Pancreas (tissue), 10 donors: ENCODE measurements around the gene TRMT112. TPM values are rescaled to one million over a fixed set of nuclear protein-coding genes. Genes with fewer than 3 reads are reported as not detected.
"Not testable (repeated sequence)": the region's sequence is repeated elsewhere in the genome, so short reads cannot be mapped to it uniquely, and the experiment has no call there.

Experiments
- ATAC-seq, 4 donors: fragments of 200-7000 bp; cut with Tn5 transposase; one replicate each; pipeline versions ENCODE4 v1.8.0 to v1.9.1; 2020; ENCODE audit warnings: mild to moderate bottlenecking in 4 of 4, moderate library complexity in 4 of 4
- DNase-seq, 6 donors: peaks; one replicate each; pipeline ENCODE4 v3.0.0-alpha.2; 2020
- FAIRE-seq: peaks from 2 replicates; lab custom pipeline; 2012; peaks lifted over from hg19 to GRCh38; lab: Jason Lieb, UNC
- H3K27ac ChIP-seq, 4 donors: fragments of 200-600 bp; sonication (generic); 1 replicate in 3 of 4; 2 replicates in 1 of 4; pipeline versions ENCODE4 v1.5.0 to v1.8.0; 2020
- H3K27me3 ChIP-seq, 4 donors: fragments of 200-600 bp; one replicate each; pipeline ENCODE4 v1.8.0; 2021
- H3K36me3 ChIP-seq, 3 donors: fragments of 200-600 bp; sonication (generic) in 1 of 3; one replicate each; pipeline versions ENCODE4 v1.5.0 to v1.8.0; 2020 to 2021
- H3K4me1 ChIP-seq, 3 donors: fragments of 200-600 bp; one replicate each; pipeline ENCODE4 v1.8.0; 2021
- H3K4me3 ChIP-seq, 4 donors: fragments of 200-600 bp; sonication (generic) in 2 of 4; one replicate each; pipeline versions ENCODE4 v1.5.0 to v1.8.0; 2020 to 2021
- H3K9me3 ChIP-seq, 4 donors: fragments of 200-600 bp; one replicate each; pipeline ENCODE4 v1.8.0; 2021
- WGBS, 2 donors: extraction: QIAGEN DNeasy Blood & Tissue Kit; methylation state at CpG; one replicate each; pipeline ENCODE4 v1.1.7; 2013; 5-methylcytosine and 5-hydroxymethylcytosine counted together
- intact Hi-C, 3 donors: fragments of 100-400 bp; cut with DNase I; formaldehyde crosslinking; loops; one replicate each; pipeline versions ENCODE4 v1.11.1 to v1.14.2; 2022
- polyA plus RNA-seq, 2 donors: library from polyadenylated mRNA; stranded (reverse); fragments of 200-250 nt; gene quantifications; one replicate each; pipeline ENCODE4 v1.2.3, GENCODE V29; 2013
- total RNA-seq, 6 donors: library from RNA; stranded (reverse); fragmentation: NEBNext Ultra II Directional in 4 of 6; extraction: Animal tissue kit (Norgen Biotek cat#: 25700) in 4 of 6; gene quantifications; one replicate each; pipeline versions ENCODE4 v1.2.1 to v1.2.4, GENCODE V29; 2021 to 2023
- TF ChIP-seq, protein P1 (sequence below), 4 donors: fragments of 200-600 bp; sonication (generic) in 3 of 4; IDR thresholded peaks; one replicate each; pipeline versions ENCODE4 v1.5.0 to v1.8.0; 2021; ENCODE audit warnings: antibody characterized with exemption in 4 of 4
- donor health status: healthy with polysubstance abuse.
- donor health status: DM: no; HTN: no; CAD: no; lungs with moderate emphysema.
- donor health status: DM: no; HTN: no; CAD: no.
- donor health status: control.
- donor health status: control.
- donor health status: Bipolar disorder and iron deficiency.
- donor health status: DM: yes; HTN: yes; CAD: no.
- donor health status: DM: no; HTN: no; CAD: no.
- donor health status: DM: no; HTN: no; CAD: no.
- donor health status: DM: yes; HTN: yes; CAD: no.

Gene TRMT112
- total and polyA plus RNA-seq, 8 donors = 53.3 to 157 (median 73.5) TPM

- 4 to 5% methylated on average over 31 to 32 of the region's 32 CpGs for WGBS, 2 donors
- Histone ChIP-seq H3K4me1 (peaks cover 7 to 10% (median 7%) of the 10 kb centered on the region in 3 donors), H3K36me3 (peaks cover 0 to 16% (median 10%) of the 10 kb centered on the region in 3 donors), H3K27me3 (no peaks in the 10 kb centered on the region), H3K9me3 (no peaks in the 10 kb centered on the region), H3K4me3 (peak overlapping the region; percentile 66 to 84 (median 74)), H3K27ac (peak overlapping the region; percentile 98 to 99 (median 99))
- ATAC-seq (peak; percentile 1 to 13 (median 5)), FAIRE-seq (no peak), DNase-seq (peak; percentile 55 to 82 (median 66))
- intact Hi-C loops = no loop called here
- TF ChIP-seq, protein P1, sequence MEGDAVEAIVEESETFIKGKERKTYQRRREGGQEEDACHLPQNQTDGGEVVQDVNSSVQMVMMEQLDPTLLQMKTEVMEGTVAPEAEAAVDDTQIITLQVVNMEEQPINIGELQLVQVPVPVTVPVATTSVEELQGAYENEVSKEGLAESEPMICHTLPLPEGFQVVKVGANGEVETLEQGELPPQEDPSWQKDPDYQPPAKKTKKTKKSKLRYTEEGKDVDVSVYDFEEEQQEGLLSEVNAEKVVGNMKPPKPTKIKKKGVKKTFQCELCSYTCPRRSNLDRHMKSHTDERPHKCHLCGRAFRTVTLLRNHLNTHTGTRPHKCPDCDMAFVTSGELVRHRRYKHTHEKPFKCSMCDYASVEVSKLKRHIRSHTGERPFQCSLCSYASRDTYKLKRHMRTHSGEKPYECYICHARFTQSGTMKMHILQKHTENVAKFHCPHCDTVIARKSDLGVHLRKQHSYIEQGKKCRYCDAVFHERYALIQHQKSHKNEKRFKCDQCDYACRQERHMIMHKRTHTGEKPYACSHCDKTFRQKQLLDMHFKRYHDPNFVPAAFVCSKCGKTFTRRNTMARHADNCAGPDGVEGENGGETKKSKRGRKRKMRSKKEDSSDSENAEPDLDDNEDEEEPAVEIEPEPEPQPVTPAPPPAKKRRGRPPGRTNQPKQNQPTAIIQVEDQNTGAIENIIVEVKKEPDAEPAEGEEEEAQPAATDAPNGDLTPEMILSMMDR (IDR thresholded peaks at IDR 0.05) = no peak
Measured at GRCh38 chr11:64316672-64317324, 561 bp downstream of the TRMT112 start.

- H3K9me3 ChIP-seq, intact Hi-C loops, ATAC-seq, H3K27me3 ChIP-seq, FAIRE-seq: not testable (repeated sequence)
- Histone ChIP-seq H3K27ac (peak overlapping the region in 2 of 4 donors; percentile 98 to 99), H3K4me1 (peaks cover 7 to 10% (median 7%) of the 10 kb centered on the region in 3 donors), H3K4me3 (peak overlapping the region in 2 of 4 donors; percentile 71 to 84), H3K36me3 (peaks cover 0 to 16% (median 10%) of the 10 kb centered on the region in 3 donors)
- 72 to 81% methylated on average over 25 of the region's 25 CpGs for WGBS, 2 donors
- DNase-seq = peak in 3 of 6 donors; percentile 37 to 72 (median 55)
Measured at GRCh38 chr11:64315667-64316526, 1.5 kb downstream of the TRMT112 start.

DNA sequence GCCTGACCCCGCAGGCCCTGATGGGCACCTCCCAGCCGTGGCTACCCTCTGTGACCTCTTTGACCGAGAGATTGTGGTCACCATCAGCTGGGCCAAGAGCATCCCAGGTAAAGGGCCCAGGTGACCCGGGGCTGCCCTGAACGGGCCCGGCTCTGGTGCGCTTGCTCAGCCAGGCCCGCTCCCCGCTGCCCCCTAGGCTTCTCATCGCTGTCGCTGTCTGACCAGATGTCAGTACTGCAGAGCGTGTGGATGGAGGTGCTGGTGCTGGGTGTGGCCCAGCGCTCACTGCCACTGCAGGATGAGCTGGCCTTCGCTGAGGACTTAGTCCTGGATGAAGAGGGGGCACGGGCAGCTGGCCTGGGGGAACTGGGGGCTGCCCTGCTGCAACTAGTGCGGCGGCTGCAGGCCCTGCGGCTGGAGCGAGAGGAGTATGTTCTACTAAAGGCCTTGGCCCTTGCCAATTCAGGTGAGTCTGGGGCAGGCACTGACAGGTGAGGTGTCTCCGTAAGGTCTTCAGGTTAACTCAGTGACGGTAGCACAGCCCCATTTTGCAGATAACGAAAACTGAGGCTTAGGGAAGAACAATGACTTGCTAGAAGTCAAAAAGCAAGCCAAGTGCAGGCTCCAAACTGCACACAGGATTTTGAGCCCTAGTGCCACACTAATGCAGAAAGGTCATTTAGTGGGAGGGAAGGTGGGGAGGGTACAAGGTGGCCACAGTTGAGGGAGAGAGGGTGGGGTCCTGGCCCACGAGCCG, 2.4 kb downstream of the TRMT112 start:
- WGBS, 2 donors = 88 to 93% methylated on average over 24 of the region's 24 CpGs
- no peaks in the 10 kb centered on the region for H3K27me3 ChIP-seq
- TF ChIP-seq, protein P1 (IDR thresholded peaks at IDR 0.05) = no peak
- H3K4me1 ChIP-seq = peaks cover 7 to 10% (median 7%) of the 10 kb centered on the region in 3 donors
- intact Hi-C loops = no loop called here
- H3K9me3 ChIP-seq = no peaks in the 10 kb centered on the region
- DNase-seq = peak in 1 of 6 donors; percentile 23
- no peak for ATAC-seq
- H3K4me3 ChIP-seq = no peak overlapping the region
- H3K27ac ChIP-seq = no peak overlapping the region
- H3K36me3 ChIP-seq = peaks cover 0 to 16% (median 10%) of the 10 kb centered on the region in 3 donors
- FAIRE-seq = no peak

DNA sequence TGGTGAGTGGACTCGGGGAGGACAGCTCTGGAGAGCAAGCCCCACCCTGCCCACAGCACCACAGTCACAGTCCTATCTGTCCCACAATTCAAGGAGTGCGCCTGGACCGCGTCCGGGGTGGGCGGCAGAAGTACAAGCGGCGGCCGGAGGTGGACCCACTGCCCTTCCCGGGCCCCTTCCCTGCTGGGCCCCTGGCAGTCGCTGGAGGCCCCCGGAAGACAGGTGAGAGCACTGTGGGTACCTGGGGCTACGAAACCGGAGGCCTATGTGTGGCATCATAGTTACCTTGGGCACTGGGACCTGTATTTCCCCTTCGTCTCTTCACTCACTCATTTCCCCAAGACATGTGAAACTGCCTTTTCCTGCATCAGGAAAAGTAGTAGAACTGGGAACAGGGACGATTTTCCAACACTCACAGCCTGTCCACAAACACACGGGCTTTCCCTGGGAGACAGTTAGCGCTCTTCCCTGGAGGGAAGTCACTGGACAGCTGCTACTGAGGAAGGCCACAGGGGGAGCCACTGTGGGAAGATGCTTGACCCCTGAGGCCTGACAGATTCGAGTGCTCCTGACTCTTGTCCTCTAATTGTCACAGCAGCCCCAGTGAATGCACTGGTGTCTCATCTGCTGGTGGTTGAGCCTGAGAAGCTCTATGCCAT, 3.1 kb downstream of the TRMT112 start:
- DNase-seq = peak in 1 of 6 donors; percentile 75
- Histone ChIP-seq H3K27ac (peak overlapping the region in 1 of 4 donors; percentile 14), H3K36me3 (peaks cover 0 to 16% (median 10%) of the 10 kb centered on the region in 3 donors), H3K9me3 (no peaks in the 10 kb centered on the region), H3K4me1 (peaks cover 4 to 9% (median 7%) of the 10 kb centered on the region in 3 donors), H3K27me3 (no peaks in the 10 kb centered on the region), H3K4me3 (no peak overlapping the region)
- TF ChIP-seq, protein P1 (IDR thresholded peaks at IDR 0.05) = no peak
- ATAC-seq = no peak
- 83 to 84% methylated on average over 19 of the region's 19 CpGs for WGBS, 2 donors
- FAIRE-seq = no peak
- intact Hi-C loops = no loop called here
